HCT116 (cell line): ENCODE results near the gene HNRNPA1. TPM values are rescaled to one million over a fixed set of nuclear protein-coding genes. Genes with fewer than 3 reads are reported as not detected.

Source experiments
- ATAC-seq: fragments of 200-7000 bp; cut with Tn5 transposase; 2 replicates; pipeline ENCODE4 v1.9.1; 2020; ENCODE audit warnings: mild to moderate bottlenecking, moderate library complexity
- BruUV-seq: library from RNA; stranded (reverse); fragments of 400-500 nt; replicated peaks from 2 replicates; lab custom pipeline; 2021; lab: Mats Ljungman, UMichigan
- CTCF ChIA-PET: fragments of 300-600 bp; sonication (Branson Sonifier 250); formaldehyde crosslinking; loops from one replicate; lab custom pipeline; 2021; ENCODE audit warnings: antibody characterized with exemption; lab: Charles Lee
- POLR2A ChIA-PET: fragments of 300-600, 350-600 bp; sonication (Branson Sonifier 250); formaldehyde crosslinking; loops from one replicate; lab custom pipeline; 2021; ENCODE audit warnings: antibody characterized with exemption; lab: Charles Lee
- RAD21 ChIA-PET, 2 experiments: fragments of 300-600 bp; sonication (Branson Sonifier 250); formaldehyde crosslinking; loops; one replicate each; lab custom pipeline; 2023; ENCODE audit warnings: low total read pairs in 2 of 2; ENCODE audit not compliant: uncharacterized antibody in 2 of 2, unreplicated experiment in 2 of 2, low non-redundant PET in 1 of 2; lab: Charles Lee
- DNase-seq: peaks from one replicate; pipeline ENCODE4 v3.0.0-alpha.2; 2010; ENCODE audit warnings: low read depth, low spot score
- H2AFZ ChIP-seq: fragments of 200-600 bp; shearing (Covaris generic), sonication (generic); 2 replicates; pipeline ENCODE4 v1.6.1; 2017; ENCODE audit warnings: low read depth, mixed run types, mixed read lengths, antibody characterized with exemption, low read length; ENCODE audit not compliant: poor library complexity, severe bottlenecking
- H3K27ac ChIP-seq: 2 replicates; pipeline ENCODE4 v1.5.1; 2012; ENCODE audit warnings: low read depth, low read length
- H3K27me3 ChIP-seq: fragments of 200-600 bp; sonication (generic); 2 replicates; pipeline ENCODE4 v1.6.1; 2016; ENCODE audit warnings: mixed run types, low read length, mixed read lengths; ENCODE audit not compliant: insufficient read depth
- H3K36me3 ChIP-seq, 2 experiments: fragments of 200-500 bp in 1 of 2; fragments of 200-600 bp in 1 of 2; sonication (Bioruptor generic) in 1 of 2; sonication (generic) in 1 of 2; 2 replicates each; pipeline versions ENCODE4 v1.5.1 to v1.6.1; 2014 to 2016; ENCODE audit warnings: low read length in 2 of 2, inconsistent platforms in 1 of 2, mixed read lengths in 1 of 2, mixed run types in 1 of 2; ENCODE audit not compliant: insufficient read depth in 2 of 2, control insufficient read depth in 1 of 2
- H3K4me1 ChIP-seq, 2 experiments: fragments of 200-600 bp in 1 of 2; sonication (generic) in 1 of 2; 2 replicates each; pipeline versions ENCODE4 v1.5.1 to v1.6.1; 2012 to 2017; ENCODE audit warnings: low read length in 2 of 2, inconsistent platforms in 1 of 2, mild to moderate bottlenecking in 1 of 2, mixed read lengths in 1 of 2, mixed run types in 1 of 2, moderate library complexity in 1 of 2; ENCODE audit not compliant: insufficient read depth in 2 of 2, control insufficient read depth in 1 of 2
- H3K4me2 ChIP-seq: fragments of 200-600 bp; sonication (generic); 2 replicates; pipeline ENCODE4 v1.6.1; 2017; ENCODE audit warnings: mixed run types, low read length, mixed read lengths
- H3K4me3 ChIP-seq, 2 experiments: fragments of 200-600 bp in 1 of 2; sonication (generic) in 1 of 2; replicated peaks in 1 of 2; 2 replicates each; pipeline ENCODE4 v1.5.1; 2011 to 2016; ENCODE audit warnings: low read length in 2 of 2, control low read depth in 1 of 2, low read depth in 1 of 2, mild to moderate bottlenecking in 1 of 2, mixed read lengths in 1 of 2, mixed run types in 1 of 2
- H3K79me2 ChIP-seq: fragments of 200-600 bp; sonication (generic); 2 replicates; pipeline ENCODE4 v1.6.1; 2017; ENCODE audit warnings: mild to moderate bottlenecking, mixed run types, low read length, moderate library complexity, mixed read lengths; ENCODE audit not compliant: insufficient read depth
- H3K9ac ChIP-seq: fragments of 200-600 bp; sonication (generic); 2 replicates; pipeline ENCODE4 v1.6.1; 2016; ENCODE audit warnings: low read length, mixed read lengths
- H3K9me2 ChIP-seq: fragments of 200-600 bp; sonication (generic), shearing (Covaris generic); 2 replicates; pipeline ENCODE4 v1.6.1; 2017; ENCODE audit warnings: mixed run types, mild to moderate bottlenecking, moderate library complexity; ENCODE audit not compliant: insufficient read depth
- H3K9me3 ChIP-seq, 2 experiments: fragments of 200-500 bp in 1 of 2; fragments of 200-600 bp in 1 of 2; sonication (Bioruptor generic) in 1 of 2; sonication (generic) in 1 of 2; 2 replicates each; pipeline ENCODE4 v1.6.1; 2014 to 2017; ENCODE audit warnings: low read length in 2 of 2, mixed read lengths in 2 of 2, inconsistent platforms in 1 of 2, low read depth in 1 of 2, mild to moderate bottlenecking in 1 of 2, mixed run types in 1 of 2, moderate library complexity in 1 of 2; ENCODE audit not compliant: control insufficient read depth in 1 of 2, insufficient read depth in 1 of 2
- H4K20me1 ChIP-seq: fragments of 200-600 bp; sonication (generic), shearing (Covaris generic); 2 replicates; pipeline ENCODE4 v1.6.1; 2017; ENCODE audit warnings: mixed run types, mild to moderate bottlenecking, moderate library complexity; ENCODE audit not compliant: insufficient read depth
- CTCF ChIP-seq, 3 experiments: fragments of 200-600 bp in 1 of 3; sonication (generic) in 1 of 3; IDR thresholded peaks in 2 of 3; conservative IDR thresholded peaks in 1 of 3; 2 replicates each; pipeline ENCODE4 v1.5.1; 2012 to 2017; ENCODE audit warnings: low read depth in 2 of 3, low read length in 2 of 3, antibody characterized with exemption in 1 of 3, borderline replicate concordance in 1 of 3, control low read depth in 1 of 3, mild to moderate bottlenecking in 1 of 3, mixed read lengths in 1 of 3, mixed run types in 1 of 3, moderate library complexity in 1 of 3; ENCODE audit not compliant: insufficient read depth in 1 of 3
- EZH2phosphoT487 ChIP-seq: fragments of 200-600 bp; IDR thresholded peaks from 2 replicates; pipeline ENCODE4 v1.6.1; 2018; ENCODE audit warnings: antibody characterized with exemption, borderline replicate concordance
- ZBTB33 ChIP-seq: IDR thresholded peaks from 2 replicates; pipeline ENCODE4 v1.6.1; 2011; ENCODE audit warnings: mild to moderate bottlenecking, low read length, moderate library complexity; ENCODE audit not compliant: insufficient replicate concordance; ENCODE audit errors: extremely low read depth
- intact Hi-C: fragments of 100-400 bp; cut with micrococcal nuclease; formaldehyde crosslinking; loops from 2 replicates; pipeline ENCODE4 v1.10.0; 2022
- total RNA-seq: library from RNA; stranded (reverse); gene quantifications from one replicate; pipeline ENCODE4 v1.2.1, GENCODE V29; 2021; ENCODE audit not compliant: unreplicated experiment

HNRNPA1 gene
- total RNA-seq, 1 experiment from 2014 or later = 1,878 TPM

- Histone ChIP-seq H3K9me2 (no peaks in the 10 kb centered on the region), H3K9ac (no peak overlapping the region), H3K4me1 (peaks cover 23 to 25% of the 10 kb centered on the region in 2 experiments), H3K27ac (no peak overlapping the region), H3K79me2 (no peaks in the 10 kb centered on the region), H3K4me3 (no peak overlapping the region), H3K4me2 (no peak overlapping the region), H3K36me3 (no peaks in the 10 kb centered on the region), H2AFZ (no peak overlapping the region), H4K20me1 (no peaks in the 10 kb centered on the region), H3K9me3 (no peaks in the 10 kb centered on the region), H3K27me3 (peaks cover 12% of the 10 kb centered on the region; the same call in 1 of the 2 replicates)
- CTCF ChIA-PET = interaction anchor here (0.7 to 1.4 kb wide), 5 partner anchors 9 to 60 kb away, joined by 3 to 6 read pairs (median 4); partner anchors contain the start of gene COPZ1
- intact Hi-C loops = no loop called here
- RAD21 ChIA-PET = no interaction called here
- no TSS peak for BruUV-seq
- TF ChIP-seq CTCF (IDR thresholded peaks at IDR 0.05 in 2 of 3, conservative IDR thresholded peaks at IDR 0.05 in 1 of 3; ENCODE audit: borderline replicate concordance in 1 of 3, insufficient read depth in 1 of 3, low read depth in 2 of 3, low read length in 2 of 3) = peak in 1 of 3 experiments; percentile 3; a peak in 1 of 6 replicates
- TF ChIP-seq EZH2phosphoT487 = no peak
- no peak for ATAC-seq
- POLR2A ChIA-PET = interaction anchor here (0.8 to 1.7 kb wide), 6 partner anchors 9 to 26 kb away, joined by 4 to 5 read pairs (median 4); partner anchors contain the start of genes CBX5, COPZ1 and HNRNPA1
- DNase-seq = no peak
Measured at GRCh38 chr12:54298904-54299303, 18.4 kb downstream of the HNRNPA1 start.

DNA sequence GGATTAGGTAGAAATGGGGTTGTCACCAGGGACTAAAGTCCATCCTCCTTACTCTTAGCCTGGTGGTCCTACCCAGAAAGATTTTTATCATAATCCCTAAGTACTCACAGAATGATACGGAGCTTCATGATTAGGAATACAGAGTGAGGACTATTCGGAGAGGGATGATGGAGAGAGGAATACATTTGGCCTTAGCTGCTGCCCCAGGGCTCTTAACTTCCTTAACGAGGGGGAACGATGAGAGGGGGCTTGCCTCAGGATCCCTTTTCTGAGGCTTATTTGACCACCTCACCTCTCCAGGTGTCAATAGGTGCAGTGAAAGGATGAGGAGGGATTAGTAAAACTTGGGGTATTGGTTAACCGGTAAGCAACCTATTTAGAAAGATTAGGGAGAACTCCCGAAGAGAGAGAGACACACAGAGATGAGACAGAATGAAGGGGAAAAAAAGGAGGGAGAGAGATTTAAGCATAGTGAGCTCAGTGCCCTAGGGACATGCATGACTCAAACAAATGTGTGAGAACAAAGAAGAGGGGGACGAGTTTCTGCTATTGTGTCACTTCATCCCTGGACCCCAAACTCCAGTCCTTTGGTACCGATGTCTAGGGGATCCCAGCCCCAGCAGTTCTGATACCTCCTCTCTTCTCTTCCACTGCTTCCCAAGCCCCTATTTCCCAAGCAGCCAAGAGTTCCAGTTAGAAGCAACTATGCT, 19.1 kb downstream of the HNRNPA1 start:
- no peak overlapping the region for H3K27ac ChIP-seq
- BruUV-seq = no TSS peak
- POLR2A ChIA-PET = interaction anchor here (1.0 to 1.7 kb wide), 5 partner anchors 11 to 26 kb away, joined by 4 to 5 read pairs (median 4); partner anchors contain the start of genes CBX5, COPZ1 and HNRNPA1
- intact Hi-C loops = no loop called here
- no peak for ATAC-seq
- H3K4me2 ChIP-seq = peak overlapping the region; percentile 87
- H3K36me3 ChIP-seq = no peaks in the 10 kb centered on the region
- no peaks in the 10 kb centered on the region for H3K9me3 ChIP-seq
- H3K4me1 ChIP-seq = peaks cover 30 to 33% of the 10 kb centered on the region in 2 experiments
- H2AFZ ChIP-seq = no peak overlapping the region
- H3K27me3 ChIP-seq = peaks cover 12% of the 10 kb centered on the region; the same call in 1 of the 2 replicates
- RAD21 ChIA-PET = no interaction called here
- no peak for TF ChIP-seq ZBTB33
- TF ChIP-seq, all 23 proteins: peak for 0
- DNase-seq = no peak
- Histone ChIP-seq H4K20me1 (no peaks in the 10 kb centered on the region), H3K9ac (no peak overlapping the region), H3K79me2 (no peaks in the 10 kb centered on the region), H3K9me2 (no peaks in the 10 kb centered on the region), H3K4me3 (no peak overlapping the region)
- CTCF ChIA-PET = interaction anchor here (1.1 to 3.2 kb wide), 2 partner anchors 25 to 36 kb away, joined by 6 to 20 read pairs; partner anchors contain the start of gene COPZ1
